A673 (cell line): ENCODE measurements around the gene STARD5.

Experiments
- EZH2 ChIP-seq: fragments of 200-600 bp; sonication (generic); IDR thresholded peaks from 2 replicates; pipeline ENCODE4 v1.6.1; 2017; ENCODE audit warnings: borderline replicate concordance, low read depth, mild to moderate bottlenecking, mixed read lengths, antibody characterized with exemption, low read length; ENCODE audit not compliant: poor library complexity, severe bottlenecking
- TF ChIP-seq, protein P1 (sequence below): fragments of 300-800, 200-600 bp; sonication (generic); conservative IDR thresholded peaks from 2 replicates; pipeline ENCODE4 v1.5.1; 2017; ENCODE audit warnings: low read depth, mild to moderate bottlenecking, antibody characterized with exemption, low read length, moderate library complexity, mixed read lengths

GRCh38 chr15:81312790-81313543, 11.0 kb downstream of the STARD5 start:
- TF ChIP-seq, protein P1, sequence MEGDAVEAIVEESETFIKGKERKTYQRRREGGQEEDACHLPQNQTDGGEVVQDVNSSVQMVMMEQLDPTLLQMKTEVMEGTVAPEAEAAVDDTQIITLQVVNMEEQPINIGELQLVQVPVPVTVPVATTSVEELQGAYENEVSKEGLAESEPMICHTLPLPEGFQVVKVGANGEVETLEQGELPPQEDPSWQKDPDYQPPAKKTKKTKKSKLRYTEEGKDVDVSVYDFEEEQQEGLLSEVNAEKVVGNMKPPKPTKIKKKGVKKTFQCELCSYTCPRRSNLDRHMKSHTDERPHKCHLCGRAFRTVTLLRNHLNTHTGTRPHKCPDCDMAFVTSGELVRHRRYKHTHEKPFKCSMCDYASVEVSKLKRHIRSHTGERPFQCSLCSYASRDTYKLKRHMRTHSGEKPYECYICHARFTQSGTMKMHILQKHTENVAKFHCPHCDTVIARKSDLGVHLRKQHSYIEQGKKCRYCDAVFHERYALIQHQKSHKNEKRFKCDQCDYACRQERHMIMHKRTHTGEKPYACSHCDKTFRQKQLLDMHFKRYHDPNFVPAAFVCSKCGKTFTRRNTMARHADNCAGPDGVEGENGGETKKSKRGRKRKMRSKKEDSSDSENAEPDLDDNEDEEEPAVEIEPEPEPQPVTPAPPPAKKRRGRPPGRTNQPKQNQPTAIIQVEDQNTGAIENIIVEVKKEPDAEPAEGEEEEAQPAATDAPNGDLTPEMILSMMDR: no peak
- no peak for TF ChIP-seq EZH2
